HCT116 (cell line): ENCODE data around the gene ITGAE. TPM values are rescaled to one million over a fixed set of nuclear protein-coding genes. Genes with fewer than 3 reads are reported as not detected.

Source experiments
- ATAC-seq: fragments of 200-7000 bp; cut with Tn5 transposase; 2 replicates; pipeline ENCODE4 v1.9.1; 2020; ENCODE audit warnings: mild to moderate bottlenecking, moderate library complexity
- Bru-seq: library from RNA; stranded (reverse); fragments of 400-500 nt; gene quantifications from one replicate; lab custom pipeline; 2021; lab: Mats Ljungman, UMichigan
- BruChase-seq, 2 experiments: library from RNA; stranded (reverse); fragments of 400-500 nt; gene quantifications; one replicate each; lab custom pipeline; 2021; lab: Mats Ljungman, UMichigan
- BruUV-seq: library from RNA; stranded (reverse); fragments of 400-500 nt; replicated peaks from 2 replicates; lab custom pipeline; 2021; lab: Mats Ljungman, UMichigan
- CTCF ChIA-PET: fragments of 300-600 bp; sonication (Branson Sonifier 250); formaldehyde crosslinking; loops from one replicate; lab custom pipeline; 2021; ENCODE audit warnings: antibody characterized with exemption; lab: Charles Lee
- POLR2A ChIA-PET: fragments of 300-600, 350-600 bp; sonication (Branson Sonifier 250); formaldehyde crosslinking; loops from one replicate; lab custom pipeline; 2021; ENCODE audit warnings: antibody characterized with exemption; lab: Charles Lee
- RAD21 ChIA-PET, 2 experiments: fragments of 300-600 bp; sonication (Branson Sonifier 250); formaldehyde crosslinking; loops; one replicate each; lab custom pipeline; 2023; ENCODE audit warnings: low total read pairs in 2 of 2; ENCODE audit not compliant: uncharacterized antibody in 2 of 2, unreplicated experiment in 2 of 2, low non-redundant PET in 1 of 2; lab: Charles Lee
- DNase-seq: peaks from one replicate; pipeline ENCODE4 v3.0.0-alpha.2; 2010; ENCODE audit warnings: low read depth, low spot score
- H2AFZ ChIP-seq: fragments of 200-600 bp; shearing (Covaris generic), sonication (generic); 2 replicates; pipeline ENCODE4 v1.6.1; 2017; ENCODE audit warnings: low read depth, mixed run types, mixed read lengths, antibody characterized with exemption, low read length; ENCODE audit not compliant: poor library complexity, severe bottlenecking
- H3K27ac ChIP-seq: 2 replicates; pipeline ENCODE4 v1.5.1; 2012; ENCODE audit warnings: low read depth, low read length
- H3K27me3 ChIP-seq: fragments of 200-600 bp; sonication (generic); 2 replicates; pipeline ENCODE4 v1.6.1; 2016; ENCODE audit warnings: mixed run types, low read length, mixed read lengths; ENCODE audit not compliant: insufficient read depth
- H3K36me3 ChIP-seq, 2 experiments: fragments of 200-500 bp in 1 of 2; fragments of 200-600 bp in 1 of 2; sonication (Bioruptor generic) in 1 of 2; sonication (generic) in 1 of 2; 2 replicates each; pipeline versions ENCODE4 v1.5.1 to v1.6.1; 2014 to 2016; ENCODE audit warnings: low read length in 2 of 2, inconsistent platforms in 1 of 2, mixed read lengths in 1 of 2, mixed run types in 1 of 2; ENCODE audit not compliant: insufficient read depth in 2 of 2, control insufficient read depth in 1 of 2
- H3K4me1 ChIP-seq, 2 experiments: fragments of 200-600 bp in 1 of 2; sonication (generic) in 1 of 2; 2 replicates each; pipeline versions ENCODE4 v1.5.1 to v1.6.1; 2012 to 2017; ENCODE audit warnings: low read length in 2 of 2, inconsistent platforms in 1 of 2, mild to moderate bottlenecking in 1 of 2, mixed read lengths in 1 of 2, mixed run types in 1 of 2, moderate library complexity in 1 of 2; ENCODE audit not compliant: insufficient read depth in 2 of 2, control insufficient read depth in 1 of 2
- H3K4me2 ChIP-seq: fragments of 200-600 bp; sonication (generic); 2 replicates; pipeline ENCODE4 v1.6.1; 2017; ENCODE audit warnings: mixed run types, low read length, mixed read lengths
- H3K4me3 ChIP-seq, 2 experiments: fragments of 200-600 bp in 1 of 2; sonication (generic) in 1 of 2; replicated peaks in 1 of 2; 2 replicates each; pipeline ENCODE4 v1.5.1; 2011 to 2016; ENCODE audit warnings: low read length in 2 of 2, control low read depth in 1 of 2, low read depth in 1 of 2, mild to moderate bottlenecking in 1 of 2, mixed read lengths in 1 of 2, mixed run types in 1 of 2
- H3K79me2 ChIP-seq: fragments of 200-600 bp; sonication (generic); 2 replicates; pipeline ENCODE4 v1.6.1; 2017; ENCODE audit warnings: mild to moderate bottlenecking, mixed run types, low read length, moderate library complexity, mixed read lengths; ENCODE audit not compliant: insufficient read depth
- H3K9ac ChIP-seq: fragments of 200-600 bp; sonication (generic); 2 replicates; pipeline ENCODE4 v1.6.1; 2016; ENCODE audit warnings: low read length, mixed read lengths
- H3K9me2 ChIP-seq: fragments of 200-600 bp; sonication (generic), shearing (Covaris generic); 2 replicates; pipeline ENCODE4 v1.6.1; 2017; ENCODE audit warnings: mixed run types, mild to moderate bottlenecking, moderate library complexity; ENCODE audit not compliant: insufficient read depth
- H3K9me3 ChIP-seq, 2 experiments: fragments of 200-500 bp in 1 of 2; fragments of 200-600 bp in 1 of 2; sonication (Bioruptor generic) in 1 of 2; sonication (generic) in 1 of 2; 2 replicates each; pipeline ENCODE4 v1.6.1; 2014 to 2017; ENCODE audit warnings: low read length in 2 of 2, mixed read lengths in 2 of 2, inconsistent platforms in 1 of 2, low read depth in 1 of 2, mild to moderate bottlenecking in 1 of 2, mixed run types in 1 of 2, moderate library complexity in 1 of 2; ENCODE audit not compliant: control insufficient read depth in 1 of 2, insufficient read depth in 1 of 2
- H4K20me1 ChIP-seq: fragments of 200-600 bp; sonication (generic), shearing (Covaris generic); 2 replicates; pipeline ENCODE4 v1.6.1; 2017; ENCODE audit warnings: mixed run types, mild to moderate bottlenecking, moderate library complexity; ENCODE audit not compliant: insufficient read depth
- CBX3 ChIP-seq: IDR thresholded peaks from 2 replicates; pipeline ENCODE4 v1.6.1; 2012; ENCODE audit warnings: low read depth
- CEBPB ChIP-seq: IDR thresholded peaks from 2 replicates; pipeline ENCODE4 v1.6.1; 2012; ENCODE audit warnings: low read depth
- EZH2 ChIP-seq: fragments of 200-600 bp; sonication (generic); IDR thresholded peaks from 2 replicates; pipeline ENCODE4 v1.6.1; 2017; ENCODE audit warnings: antibody characterized with exemption, mixed run types
- EZH2phosphoT487 ChIP-seq: fragments of 200-600 bp; IDR thresholded peaks from 2 replicates; pipeline ENCODE4 v1.6.1; 2018; ENCODE audit warnings: antibody characterized with exemption, borderline replicate concordance
- FOSL1 ChIP-seq: IDR thresholded peaks from 2 replicates; pipeline ENCODE4 v1.6.1; 2012; ENCODE audit warnings: low read depth
- POLR2A ChIP-seq: IDR thresholded peaks from 2 replicates; pipeline ENCODE4 v1.7.0; 2011; ENCODE audit warnings: borderline replicate concordance; ENCODE audit not compliant: insufficient read depth, insufficient read length; ENCODE audit errors: extremely low read depth
- POLR2AphosphoS5 ChIP-seq: IDR thresholded peaks from 2 replicates; pipeline ENCODE4 v1.6.1; 2011; ENCODE audit warnings: mild to moderate bottlenecking, low read depth, low read length, moderate library complexity
- SIN3A ChIP-seq: IDR thresholded peaks from 2 replicates; pipeline ENCODE4 v1.6.1; 2012; ENCODE audit warnings: low read depth
- TCF7L2 ChIP-seq: IDR thresholded peaks from 2 replicates; pipeline ENCODE4 v1.7.0; 2011; ENCODE audit warnings: borderline replicate concordance, inconsistent platforms; ENCODE audit not compliant: insufficient read depth, insufficient read length; ENCODE audit errors: extremely low read depth
- intact Hi-C: fragments of 100-400 bp; cut with micrococcal nuclease; formaldehyde crosslinking; loops from 2 replicates; pipeline ENCODE4 v1.10.0; 2022
- long read RNA-seq: library from polyadenylated mRNA; unstranded; transcript quantifications from one replicate; pipeline ENCODE4 v2.0.0, GENCODE V29; 2021; ENCODE audit not compliant: unreplicated experiment
- polyA plus RNA-seq: library from polyadenylated mRNA; unstranded; fragments of >200 nt; gene quantifications from 2 replicates; pipeline ENCODE4 v1.2.1, GENCODE V29; 2012; ENCODE audit warnings: missing spikeins
- total RNA-seq: library from RNA; stranded (reverse); gene quantifications from one replicate; pipeline ENCODE4 v1.2.1, GENCODE V29; 2021; ENCODE audit not compliant: unreplicated experiment
- TF ChIP-seq, protein P1 (sequence below), 3 experiments: fragments of 200-600 bp in 1 of 3; sonication (generic) in 1 of 3; IDR thresholded peaks in 2 of 3; conservative IDR thresholded peaks in 1 of 3; 2 replicates each; pipeline ENCODE4 v1.5.1; 2012 to 2017; ENCODE audit warnings: low read depth in 2 of 3, low read length in 2 of 3, antibody characterized with exemption in 1 of 3, borderline replicate concordance in 1 of 3, control low read depth in 1 of 3, mild to moderate bottlenecking in 1 of 3, mixed read lengths in 1 of 3, mixed run types in 1 of 3, moderate library complexity in 1 of 3; ENCODE audit not compliant: insufficient read depth in 1 of 3
- TF ChIP-seq, protein P2 (sequence below): IDR thresholded peaks from 2 replicates; pipeline ENCODE4 v1.6.1; 2012; ENCODE audit warnings: low read depth
- TF ChIP-seq, protein P3 (sequence below): IDR thresholded peaks from 2 replicates; pipeline ENCODE4 v1.6.1; 2012
- TF ChIP-seq, protein P4 (sequence below): IDR thresholded peaks from 2 replicates; pipeline ENCODE4 v1.6.1; 2012

ITGAE gene, protein sequence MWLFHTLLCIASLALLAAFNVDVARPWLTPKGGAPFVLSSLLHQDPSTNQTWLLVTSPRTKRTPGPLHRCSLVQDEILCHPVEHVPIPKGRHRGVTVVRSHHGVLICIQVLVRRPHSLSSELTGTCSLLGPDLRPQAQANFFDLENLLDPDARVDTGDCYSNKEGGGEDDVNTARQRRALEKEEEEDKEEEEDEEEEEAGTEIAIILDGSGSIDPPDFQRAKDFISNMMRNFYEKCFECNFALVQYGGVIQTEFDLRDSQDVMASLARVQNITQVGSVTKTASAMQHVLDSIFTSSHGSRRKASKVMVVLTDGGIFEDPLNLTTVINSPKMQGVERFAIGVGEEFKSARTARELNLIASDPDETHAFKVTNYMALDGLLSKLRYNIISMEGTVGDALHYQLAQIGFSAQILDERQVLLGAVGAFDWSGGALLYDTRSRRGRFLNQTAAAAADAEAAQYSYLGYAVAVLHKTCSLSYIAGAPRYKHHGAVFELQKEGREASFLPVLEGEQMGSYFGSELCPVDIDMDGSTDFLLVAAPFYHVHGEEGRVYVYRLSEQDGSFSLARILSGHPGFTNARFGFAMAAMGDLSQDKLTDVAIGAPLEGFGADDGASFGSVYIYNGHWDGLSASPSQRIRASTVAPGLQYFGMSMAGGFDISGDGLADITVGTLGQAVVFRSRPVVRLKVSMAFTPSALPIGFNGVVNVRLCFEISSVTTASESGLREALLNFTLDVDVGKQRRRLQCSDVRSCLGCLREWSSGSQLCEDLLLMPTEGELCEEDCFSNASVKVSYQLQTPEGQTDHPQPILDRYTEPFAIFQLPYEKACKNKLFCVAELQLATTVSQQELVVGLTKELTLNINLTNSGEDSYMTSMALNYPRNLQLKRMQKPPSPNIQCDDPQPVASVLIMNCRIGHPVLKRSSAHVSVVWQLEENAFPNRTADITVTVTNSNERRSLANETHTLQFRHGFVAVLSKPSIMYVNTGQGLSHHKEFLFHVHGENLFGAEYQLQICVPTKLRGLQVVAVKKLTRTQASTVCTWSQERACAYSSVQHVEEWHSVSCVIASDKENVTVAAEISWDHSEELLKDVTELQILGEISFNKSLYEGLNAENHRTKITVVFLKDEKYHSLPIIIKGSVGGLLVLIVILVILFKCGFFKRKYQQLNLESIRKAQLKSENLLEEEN
- total RNA-seq (19.9 TPM), Bru-seq, nascent RNA (percentile 41 among the genes with signal in this experiment), BruChase-seq, experiment 1, labeled RNA remaining after a 6-hour chase (percentile 44 among the genes with signal in this experiment), BruChase-seq, experiment 2, labeled RNA remaining after a 2-hour chase (percentile 40 among the genes with signal in this experiment)
- polyA plus RNA-seq: 33.2 and 38.5 TPM in 2 replicates
- long read RNA-seq, transcript ITGAE-202 (5 exons, 721 nt): minor isoform, 5 of 41 reads
- long read RNA-seq, transcript ITGAE-207 (4 exons, 672 nt): major isoform, 32 of 41 reads
- long read RNA-seq, partial matches to known transcripts: 0 of 41 reads
- long read RNA-seq, other reads (novel, unspliced or antisense): 3 of 41 reads

DNA sequence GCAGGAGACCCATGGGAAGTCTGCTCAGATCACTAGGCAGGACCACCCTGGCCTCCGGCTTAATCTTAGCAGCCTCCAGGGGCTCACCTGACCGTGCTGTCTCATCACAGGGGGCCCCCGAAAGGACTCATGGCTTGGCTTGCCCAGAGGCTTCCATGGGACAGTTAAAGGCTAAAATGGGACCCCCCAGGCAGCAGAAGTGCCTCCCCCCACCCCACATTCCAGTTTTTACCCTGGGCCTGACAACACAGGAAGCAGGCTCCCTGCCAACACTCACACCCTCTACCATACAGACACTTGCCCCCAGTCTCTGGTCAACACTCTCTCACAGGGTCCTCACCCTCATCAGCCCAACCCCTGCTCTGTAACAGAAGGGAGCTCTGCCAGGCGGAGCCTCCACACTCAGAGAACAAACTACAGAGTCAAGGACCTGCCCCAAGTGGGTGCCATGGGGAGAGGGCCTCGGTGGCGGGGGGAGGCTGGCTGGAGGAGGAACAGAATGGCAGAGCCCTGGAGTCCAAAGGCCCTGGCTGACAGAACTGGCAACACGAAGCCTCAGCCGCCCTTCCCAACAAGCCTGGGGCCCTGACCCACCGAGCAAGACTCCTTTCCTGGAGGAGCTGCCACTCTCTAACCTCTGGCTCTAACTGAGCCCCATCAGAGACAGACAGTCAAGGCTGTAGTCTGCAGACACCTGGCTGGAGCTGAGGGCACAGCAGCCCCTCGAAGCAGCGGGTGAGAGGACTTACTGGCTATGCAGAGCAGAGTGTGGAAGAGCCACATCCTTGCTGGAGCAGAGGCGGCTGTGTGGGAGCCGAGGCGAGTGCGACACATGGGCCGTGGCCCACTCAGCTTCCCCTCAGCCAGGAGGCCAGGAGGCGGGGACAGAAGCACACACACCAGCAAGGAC, at the start of gene ITGAE:
ITGAE (minus strand) TSS at position 827 of the 910 bp plus-strand sequence; CDS start at position 783, 44 bp downstream.
- Histone ChIP-seq H3K9ac (no peak within 1 kb of the TSS), H3K27ac (no peak within 1 kb of the TSS), H3K79me2 (no peaks in the 10 kb centered on the region), H3K9me2 (no peaks in the 10 kb centered on the region), H3K36me3 (no peaks in the 10 kb centered on the region), H3K4me2 (no peak within 1 kb of the TSS), H3K4me3 (no peak within 1 kb of the TSS), H2AFZ (no peak within 1 kb of the TSS), H3K9me3 (no peaks in the 10 kb centered on the region), H3K4me1 (no peaks in the 10 kb centered on the region), H3K27me3 (no peaks in the 10 kb centered on the region), H4K20me1 (no peaks in the 10 kb centered on the region)
- no TSS peak for BruUV-seq
- DNase-seq (no peak), ATAC-seq (peak; percentile 18; the same call in 1 of the 2 replicates)
- intact Hi-C loops: no loop called here
- RAD21 ChIA-PET: no interaction called here
- POLR2A ChIA-PET: no interaction called here
- CTCF ChIA-PET: no interaction called here
- TF ChIP-seq SIN3A: no peak
- no peak for TF ChIP-seq FOSL1
- TF ChIP-seq, protein P1, sequence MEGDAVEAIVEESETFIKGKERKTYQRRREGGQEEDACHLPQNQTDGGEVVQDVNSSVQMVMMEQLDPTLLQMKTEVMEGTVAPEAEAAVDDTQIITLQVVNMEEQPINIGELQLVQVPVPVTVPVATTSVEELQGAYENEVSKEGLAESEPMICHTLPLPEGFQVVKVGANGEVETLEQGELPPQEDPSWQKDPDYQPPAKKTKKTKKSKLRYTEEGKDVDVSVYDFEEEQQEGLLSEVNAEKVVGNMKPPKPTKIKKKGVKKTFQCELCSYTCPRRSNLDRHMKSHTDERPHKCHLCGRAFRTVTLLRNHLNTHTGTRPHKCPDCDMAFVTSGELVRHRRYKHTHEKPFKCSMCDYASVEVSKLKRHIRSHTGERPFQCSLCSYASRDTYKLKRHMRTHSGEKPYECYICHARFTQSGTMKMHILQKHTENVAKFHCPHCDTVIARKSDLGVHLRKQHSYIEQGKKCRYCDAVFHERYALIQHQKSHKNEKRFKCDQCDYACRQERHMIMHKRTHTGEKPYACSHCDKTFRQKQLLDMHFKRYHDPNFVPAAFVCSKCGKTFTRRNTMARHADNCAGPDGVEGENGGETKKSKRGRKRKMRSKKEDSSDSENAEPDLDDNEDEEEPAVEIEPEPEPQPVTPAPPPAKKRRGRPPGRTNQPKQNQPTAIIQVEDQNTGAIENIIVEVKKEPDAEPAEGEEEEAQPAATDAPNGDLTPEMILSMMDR (IDR thresholded peaks at IDR 0.05 in 2 of 3, conservative IDR thresholded peaks at IDR 0.05 in 1 of 3; ENCODE audit: borderline replicate concordance in 1 of 3, insufficient read depth in 1 of 3, low read depth in 2 of 3, low read length in 2 of 3): no peak
- no peak for TF ChIP-seq CEBPB
- no peak for TF ChIP-seq EZH2
- no peak for TF ChIP-seq EZH2phosphoT487
- TF ChIP-seq, protein P2, sequence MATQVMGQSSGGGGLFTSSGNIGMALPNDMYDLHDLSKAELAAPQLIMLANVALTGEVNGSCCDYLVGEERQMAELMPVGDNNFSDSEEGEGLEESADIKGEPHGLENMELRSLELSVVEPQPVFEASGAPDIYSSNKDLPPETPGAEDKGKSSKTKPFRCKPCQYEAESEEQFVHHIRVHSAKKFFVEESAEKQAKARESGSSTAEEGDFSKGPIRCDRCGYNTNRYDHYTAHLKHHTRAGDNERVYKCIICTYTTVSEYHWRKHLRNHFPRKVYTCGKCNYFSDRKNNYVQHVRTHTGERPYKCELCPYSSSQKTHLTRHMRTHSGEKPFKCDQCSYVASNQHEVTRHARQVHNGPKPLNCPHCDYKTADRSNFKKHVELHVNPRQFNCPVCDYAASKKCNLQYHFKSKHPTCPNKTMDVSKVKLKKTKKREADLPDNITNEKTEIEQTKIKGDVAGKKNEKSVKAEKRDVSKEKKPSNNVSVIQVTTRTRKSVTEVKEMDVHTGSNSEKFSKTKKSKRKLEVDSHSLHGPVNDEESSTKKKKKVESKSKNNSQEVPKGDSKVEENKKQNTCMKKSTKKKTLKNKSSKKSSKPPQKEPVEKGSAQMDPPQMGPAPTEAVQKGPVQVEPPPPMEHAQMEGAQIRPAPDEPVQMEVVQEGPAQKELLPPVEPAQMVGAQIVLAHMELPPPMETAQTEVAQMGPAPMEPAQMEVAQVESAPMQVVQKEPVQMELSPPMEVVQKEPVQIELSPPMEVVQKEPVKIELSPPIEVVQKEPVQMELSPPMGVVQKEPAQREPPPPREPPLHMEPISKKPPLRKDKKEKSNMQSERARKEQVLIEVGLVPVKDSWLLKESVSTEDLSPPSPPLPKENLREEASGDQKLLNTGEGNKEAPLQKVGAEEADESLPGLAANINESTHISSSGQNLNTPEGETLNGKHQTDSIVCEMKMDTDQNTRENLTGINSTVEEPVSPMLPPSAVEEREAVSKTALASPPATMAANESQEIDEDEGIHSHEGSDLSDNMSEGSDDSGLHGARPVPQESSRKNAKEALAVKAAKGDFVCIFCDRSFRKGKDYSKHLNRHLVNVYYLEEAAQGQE: no peak
- TF ChIP-seq, protein P3, sequence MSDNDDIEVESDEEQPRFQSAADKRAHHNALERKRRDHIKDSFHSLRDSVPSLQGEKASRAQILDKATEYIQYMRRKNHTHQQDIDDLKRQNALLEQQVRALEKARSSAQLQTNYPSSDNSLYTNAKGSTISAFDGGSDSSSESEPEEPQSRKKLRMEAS: no peak
- TF ChIP-seq CBX3: no peak
- TF ChIP-seq POLR2AphosphoS5: no peak
- no peak for TF ChIP-seq TCF7L2
- TF ChIP-seq, protein P4, sequence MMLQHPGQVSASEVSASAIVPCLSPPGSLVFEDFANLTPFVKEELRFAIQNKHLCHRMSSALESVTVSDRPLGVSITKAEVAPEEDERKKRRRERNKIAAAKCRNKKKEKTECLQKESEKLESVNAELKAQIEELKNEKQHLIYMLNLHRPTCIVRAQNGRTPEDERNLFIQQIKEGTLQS: no peak
- no peak for TF ChIP-seq POLR2A
